Measurements from ENCODE around the gene FAM180B.

FAM180B gene

GRCh38 chr11:47593492-47593933 lies 7.0 kb downstream of the FAM180B start:
- H3K9ac ChIP-seq (ENCODE audit: low read depth in 1 of 2, low read length in 2 of 2): no peak overlapping the region
- no peaks in the 10 kb centered on the region for H3K9me3 ChIP-seq (ENCODE audit: control insufficient read depth in 2 of 2, low read length in 2 of 2)
- H3K4me1 ChIP-seq (ENCODE audit: control insufficient read depth in 2 of 2, insufficient read depth in 2 of 2, low read length in 2 of 2): peaks cover 0 to 2% of the 10 kb centered on the region in 2 donors
- H3K27me3 ChIP-seq (ENCODE audit: control insufficient read depth in 2 of 2, insufficient read depth in 2 of 2, low read length in 2 of 2): peaks cover 17 to 30% of the 10 kb centered on the region in 2 donors
- no peak overlapping the region for H3K4me3 ChIP-seq (ENCODE audit: low read length in 2 of 2)
- H3K36me3 ChIP-seq (ENCODE audit: control insufficient read depth in 2 of 2, insufficient read depth in 2 of 2, low read length in 2 of 2): no peaks in the 10 kb centered on the region
- H3K27ac ChIP-seq (ENCODE audit: low read depth in 2 of 2, low read length in 2 of 2): no peak overlapping the region

- Histone ChIP-seq H3K27me3 (ENCODE audit: control insufficient read depth in 2 of 2, insufficient read depth in 2 of 2, low read length in 2 of 2) (peaks cover 17 to 30% of the 10 kb centered on the region in 2 donors), H3K4me1 (ENCODE audit: control insufficient read depth in 2 of 2, insufficient read depth in 2 of 2, low read length in 2 of 2) (peaks cover 0 to under 1% of the 10 kb centered on the region in 2 donors), H3K9ac (ENCODE audit: low read depth in 1 of 2, low read length in 2 of 2) (no peak within 1 kb of the TSS), H3K27ac (ENCODE audit: low read depth in 2 of 2, low read length in 2 of 2) (no peak within 1 kb of the TSS), H3K4me3 (ENCODE audit: low read length in 2 of 2) (no peak within 1 kb of the TSS), H3K9me3 (ENCODE audit: control insufficient read depth in 2 of 2, low read length in 2 of 2) (no peaks in the 10 kb centered on the region), H3K36me3 (ENCODE audit: control insufficient read depth in 2 of 2, insufficient read depth in 2 of 2, low read length in 2 of 2) (no peaks in the 10 kb centered on the region)
These were observed 7.7 kb downstream of the FAM180B start, which contains the start of gene C1QTNF4 for GRCh38 chr11:47593934-47594855. Gene C1QTNF4 (minus strand): TSS chr11:47594411. CDS start chr11:47590810, 3,601 bp downstream.

GRCh38 chr11:47595029-47595428 lies 8.6 kb downstream of the FAM180B start:
- no peak overlapping the region for H3K9ac ChIP-seq (ENCODE audit: low read depth in 1 of 2, low read length in 2 of 2)
- H3K27me3 ChIP-seq (ENCODE audit: control insufficient read depth in 2 of 2, insufficient read depth in 2 of 2, low read length in 2 of 2): peaks cover 17 to 30% of the 10 kb centered on the region in 2 donors

GRCh38 chr11:47595967-47596366 lies 9.5 kb downstream of the FAM180B start:
- Histone ChIP-seq H3K9me3 (ENCODE audit: control insufficient read depth in 2 of 2, low read length in 2 of 2) (no peaks in the 10 kb centered on the region), H3K27ac (ENCODE audit: low read depth in 2 of 2, low read length in 2 of 2) (no peak overlapping the region), H3K27me3 (ENCODE audit: control insufficient read depth in 2 of 2, insufficient read depth in 2 of 2, low read length in 2 of 2) (peaks cover 17 to 30% of the 10 kb centered on the region in 2 donors)

More at GRCh38 chr11:47595029-47595428, 8.6 kb downstream of the FAM180B start:
- Histone ChIP-seq H3K36me3 (ENCODE audit: control insufficient read depth in 2 of 2, insufficient read depth in 2 of 2, low read length in 2 of 2) (no peaks in the 10 kb centered on the region), H3K27ac (ENCODE audit: low read depth in 2 of 2, low read length in 2 of 2) (no peak overlapping the region), H3K4me1 (ENCODE audit: control insufficient read depth in 2 of 2, insufficient read depth in 2 of 2, low read length in 2 of 2) (no peaks in the 10 kb centered on the region), H3K9me3 (ENCODE audit: control insufficient read depth in 2 of 2, low read length in 2 of 2) (no peaks in the 10 kb centered on the region), H3K4me3 (ENCODE audit: low read length in 2 of 2) (no peak overlapping the region)

GRCh38 chr11:47599902-47600301 lies 13.4 kb downstream of the FAM180B start:
- no peaks in the 10 kb centered on the region for H3K4me1 ChIP-seq (ENCODE audit: control insufficient read depth in 2 of 2, insufficient read depth in 2 of 2, low read length in 2 of 2)
- no peaks in the 10 kb centered on the region for H3K36me3 ChIP-seq (ENCODE audit: control insufficient read depth in 2 of 2, insufficient read depth in 2 of 2, low read length in 2 of 2)
- H3K27me3 ChIP-seq (ENCODE audit: control insufficient read depth in 2 of 2, insufficient read depth in 2 of 2, low read length in 2 of 2): peaks cover 0 to 6% of the 10 kb centered on the region in 2 donors
- H3K9me3 ChIP-seq (ENCODE audit: control insufficient read depth in 2 of 2, low read length in 2 of 2): no peaks in the 10 kb centered on the region
- no peak overlapping the region for H3K9ac ChIP-seq (ENCODE audit: low read depth in 1 of 2, low read length in 2 of 2)
- H3K27ac ChIP-seq (ENCODE audit: low read depth in 2 of 2, low read length in 2 of 2): no peak overlapping the region
- H3K4me3 ChIP-seq (ENCODE audit: low read length in 2 of 2): no peak overlapping the region

More at GRCh38 chr11:47595967-47596366, 9.5 kb downstream of the FAM180B start:
- Histone ChIP-seq H3K9ac (ENCODE audit: low read depth in 1 of 2, low read length in 2 of 2) (no peak overlapping the region), H3K36me3 (ENCODE audit: control insufficient read depth in 2 of 2, insufficient read depth in 2 of 2, low read length in 2 of 2) (no peaks in the 10 kb centered on the region), H3K4me3 (ENCODE audit: low read length in 2 of 2) (no peak overlapping the region), H3K4me1 (ENCODE audit: control insufficient read depth in 2 of 2, insufficient read depth in 2 of 2, low read length in 2 of 2) (no peaks in the 10 kb centered on the region)

GRCh38 chr11:47603295-47603694 lies 16.8 kb downstream of the FAM180B start:
- Histone ChIP-seq H3K27ac (ENCODE audit: low read depth in 2 of 2, low read length in 2 of 2) (no peak overlapping the region), H3K9me3 (ENCODE audit: control insufficient read depth in 2 of 2, low read length in 2 of 2) (no peaks in the 10 kb centered on the region), H3K9ac (ENCODE audit: low read depth in 1 of 2, low read length in 2 of 2) (no peak overlapping the region), H3K36me3 (ENCODE audit: control insufficient read depth in 2 of 2, insufficient read depth in 2 of 2, low read length in 2 of 2) (no peaks in the 10 kb centered on the region), H3K4me1 (ENCODE audit: control insufficient read depth in 2 of 2, insufficient read depth in 2 of 2, low read length in 2 of 2) (no peaks in the 10 kb centered on the region), H3K4me3 (ENCODE audit: low read length in 2 of 2) (no peak overlapping the region), H3K27me3 (ENCODE audit: control insufficient read depth in 2 of 2, insufficient read depth in 2 of 2, low read length in 2 of 2) (no peaks in the 10 kb centered on the region)

GRCh38 chr11:47605921-47606320 lies 19.4 kb downstream of the FAM180B start:
- no peak overlapping the region for H3K27ac ChIP-seq (ENCODE audit: low read depth in 2 of 2, low read length in 2 of 2)
- H3K9ac ChIP-seq (ENCODE audit: low read depth in 1 of 2, low read length in 2 of 2): no peak overlapping the region
- no peaks in the 10 kb centered on the region for H3K27me3 ChIP-seq (ENCODE audit: control insufficient read depth in 2 of 2, insufficient read depth in 2 of 2, low read length in 2 of 2)
- H3K4me3 ChIP-seq (ENCODE audit: low read length in 2 of 2): no peak overlapping the region
- no peaks in the 10 kb centered on the region for H3K9me3 ChIP-seq (ENCODE audit: control insufficient read depth in 2 of 2, low read length in 2 of 2)
- H3K36me3 ChIP-seq (ENCODE audit: control insufficient read depth in 2 of 2, insufficient read depth in 2 of 2, low read length in 2 of 2): peaks cover 0 to 4% of the 10 kb centered on the region in 2 donors
- H3K4me1 ChIP-seq (ENCODE audit: control insufficient read depth in 2 of 2, insufficient read depth in 2 of 2, low read length in 2 of 2): no peaks in the 10 kb centered on the region

- H3K9me3 ChIP-seq (ENCODE audit: control insufficient read depth in 2 of 2, low read length in 2 of 2): no peaks in the 10 kb centered on the region
- H3K4me1 ChIP-seq (ENCODE audit: control insufficient read depth in 2 of 2, insufficient read depth in 2 of 2, low read length in 2 of 2): no peaks in the 10 kb centered on the region
- no peaks in the 10 kb centered on the region for H3K27me3 ChIP-seq (ENCODE audit: control insufficient read depth in 2 of 2, insufficient read depth in 2 of 2, low read length in 2 of 2)
- peaks cover 0 to 4% of the 10 kb centered on the region in 2 donors for H3K36me3 ChIP-seq (ENCODE audit: control insufficient read depth in 2 of 2, insufficient read depth in 2 of 2, low read length in 2 of 2)
- H3K4me3 ChIP-seq (ENCODE audit: low read length in 2 of 2): no peak overlapping the region
- H3K9ac ChIP-seq (ENCODE audit: low read depth in 1 of 2, low read length in 2 of 2): no peak overlapping the region
- H3K27ac ChIP-seq (ENCODE audit: low read depth in 2 of 2, low read length in 2 of 2): no peak overlapping the region
These were observed 20.3 kb downstream of the FAM180B start for GRCh38 chr11:47606731-47607130.

- Histone ChIP-seq H3K4me3 (ENCODE audit: low read length in 2 of 2) (no peak overlapping the region), H3K27me3 (ENCODE audit: control insufficient read depth in 2 of 2, insufficient read depth in 2 of 2, low read length in 2 of 2) (no peaks in the 10 kb centered on the region), H3K4me1 (ENCODE audit: control insufficient read depth in 2 of 2, insufficient read depth in 2 of 2, low read length in 2 of 2) (no peaks in the 10 kb centered on the region), H3K9me3 (ENCODE audit: control insufficient read depth in 2 of 2, low read length in 2 of 2) (no peaks in the 10 kb centered on the region), H3K9ac (ENCODE audit: low read depth in 1 of 2, low read length in 2 of 2) (no peak overlapping the region), H3K27ac (ENCODE audit: low read depth in 2 of 2, low read length in 2 of 2) (no peak overlapping the region), H3K36me3 (ENCODE audit: control insufficient read depth in 2 of 2, insufficient read depth in 2 of 2, low read length in 2 of 2) (peaks cover 0 to 4% of the 10 kb centered on the region in 2 donors)
These were observed 20.9 kb downstream of the FAM180B start for GRCh38 chr11:47607380-47607779.

GRCh38 chr11:47609675-47610074 lies 23.2 kb downstream of the FAM180B start:
- Histone ChIP-seq H3K4me3 (ENCODE audit: low read length in 2 of 2) (no peak overlapping the region), H3K9ac (ENCODE audit: low read depth in 1 of 2, low read length in 2 of 2) (no peak overlapping the region), H3K27ac (ENCODE audit: low read depth in 2 of 2, low read length in 2 of 2) (no peak overlapping the region), H3K9me3 (ENCODE audit: control insufficient read depth in 2 of 2, low read length in 2 of 2) (no peaks in the 10 kb centered on the region), H3K36me3 (ENCODE audit: control insufficient read depth in 2 of 2, insufficient read depth in 2 of 2, low read length in 2 of 2) (peaks cover 0 to 4% of the 10 kb centered on the region in 2 donors), H3K27me3 (ENCODE audit: control insufficient read depth in 2 of 2, insufficient read depth in 2 of 2, low read length in 2 of 2) (no peaks in the 10 kb centered on the region), H3K4me1 (ENCODE audit: control insufficient read depth in 2 of 2, insufficient read depth in 2 of 2, low read length in 2 of 2) (no peaks in the 10 kb centered on the region)

Measured in mucosa of rectum (tissue), 2 donors.